AG04449 (cell line): ENCODE data around the gene CACNA1B.
"Not testable (repeated sequence)": the region's sequence is repeated elsewhere in the genome, so short reads cannot be mapped to it uniquely, and the experiment has no call there.

Source experiments
- CTCF ChIA-PET: fragments of 350-600 bp; formaldehyde crosslinking; extraction: SDS; loops from one replicate; lab custom pipeline; 2021; ENCODE audit warnings: antibody characterized with exemption; lab: Yijun Ruan, JAX
- POLR2A ChIA-PET: fragments of 400-600, 350-600 bp; formaldehyde crosslinking; extraction: SDS; loops from one replicate; lab custom pipeline; 2020; ENCODE audit warnings: antibody characterized with exemption, inconsistent platforms; lab: Yijun Ruan, JAX
- DNase-seq: peaks from one replicate; pipeline ENCODE4 v3.0.0-alpha.2; 2010; ENCODE audit warnings: low read depth, low spot score
- H3K4me3 ChIP-seq: 2 replicates; pipeline ENCODE4 v1.5.1; 2011; ENCODE audit warnings: low read depth, mild to moderate bottlenecking, control low read depth, low read length

Gene CACNA1B

DNA sequence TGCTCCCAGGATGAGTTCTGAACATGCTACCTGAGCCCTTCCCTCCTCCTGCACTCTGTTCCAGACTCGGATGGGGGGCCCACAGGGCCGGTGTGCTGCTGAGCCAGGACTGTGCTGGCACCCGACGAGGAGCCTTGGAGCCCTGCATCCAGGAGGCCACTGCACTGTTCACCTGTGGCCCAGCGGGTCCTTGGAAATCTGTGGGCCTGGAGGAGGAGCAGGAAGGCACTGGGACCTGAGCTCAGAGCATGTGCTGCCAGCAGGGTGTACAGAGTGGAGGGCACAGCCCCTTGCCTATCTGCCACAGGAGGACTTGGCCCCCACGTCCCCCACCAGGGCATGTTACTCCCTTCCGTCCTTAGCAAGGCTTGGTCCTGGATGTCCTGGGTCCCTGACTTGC lies 265.9 kb downstream of the CACNA1B start:
- DNase-seq, POLR2A ChIA-PET, H3K4me3 ChIP-seq, CTCF ChIA-PET: not testable (repeated sequence)

DNA sequence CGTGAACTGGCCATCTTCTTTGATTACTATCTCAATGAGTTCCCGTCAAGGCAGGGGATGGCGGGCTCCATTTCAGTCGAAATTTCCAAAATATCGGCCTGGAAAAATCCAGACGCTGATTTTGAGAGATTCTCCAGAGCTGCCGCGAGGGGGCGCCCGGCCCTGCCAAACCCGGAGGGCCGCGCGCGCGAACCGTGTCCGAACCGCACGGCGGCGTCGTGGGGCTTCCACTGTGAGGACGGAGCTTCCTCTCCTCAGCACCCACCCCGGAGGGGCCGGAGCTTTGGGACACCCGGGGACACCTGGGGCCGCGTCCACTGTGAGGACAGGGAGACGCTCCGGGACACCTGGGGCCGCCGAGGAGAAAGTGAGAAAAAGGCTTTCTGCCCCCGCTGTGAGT lies 270.0 kb downstream of the CACNA1B start:
- CTCF ChIA-PET, POLR2A ChIA-PET, H3K4me3 ChIP-seq, DNase-seq: not testable (repeated sequence)

DNA sequence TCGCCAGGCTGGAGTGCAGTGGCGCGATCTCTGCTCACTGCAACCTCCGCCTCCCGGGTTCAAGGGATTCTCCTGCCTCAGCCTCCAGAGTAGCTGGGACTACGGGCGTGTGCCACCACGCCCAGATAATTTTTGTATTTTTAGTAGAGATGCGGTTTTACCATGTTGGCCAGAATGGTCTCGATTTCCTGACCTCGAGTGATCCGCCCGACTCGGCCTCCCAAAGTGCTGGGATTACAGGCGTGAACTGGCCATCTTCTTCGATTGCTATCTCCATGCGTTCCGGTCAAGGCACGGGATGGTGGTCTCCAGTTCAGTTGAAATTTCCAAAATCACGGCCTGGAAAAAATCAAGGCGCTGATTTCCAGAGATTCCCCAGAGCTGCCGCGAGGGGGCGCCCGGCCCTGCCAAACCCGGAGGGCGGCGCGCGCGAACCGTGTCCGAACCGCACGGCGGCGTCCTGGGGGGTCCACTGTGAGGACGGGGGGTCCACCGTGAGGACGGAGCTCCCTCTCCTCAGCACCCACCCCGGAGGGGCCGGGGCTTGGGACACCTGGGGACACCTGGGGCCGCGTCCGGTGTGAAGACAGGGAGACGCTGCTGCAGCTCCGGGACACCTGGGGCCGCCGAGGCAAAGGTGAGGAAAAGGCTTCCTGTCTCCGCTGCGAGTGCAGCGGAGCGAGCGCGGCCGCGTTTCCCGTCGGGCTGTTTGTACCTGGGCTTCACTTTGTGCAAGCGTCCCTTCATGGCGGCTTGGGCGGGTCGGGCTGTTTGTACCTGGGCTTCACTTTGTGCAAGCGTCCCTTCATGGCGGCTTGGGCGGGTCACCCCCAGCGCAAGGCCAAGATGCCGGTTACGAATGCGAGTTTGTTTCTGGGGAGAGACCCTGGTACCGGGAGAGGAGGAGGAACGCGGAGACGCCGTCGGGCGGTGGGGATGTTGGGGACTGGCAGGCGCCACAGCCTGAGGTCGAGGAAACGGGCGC lies 272.4 kb downstream of the CACNA1B start:
- DNase-seq, POLR2A ChIA-PET, CTCF ChIA-PET: not testable (repeated sequence)
- peak overlapping the region; percentile 43 for H3K4me3 ChIP-seq

DNA sequence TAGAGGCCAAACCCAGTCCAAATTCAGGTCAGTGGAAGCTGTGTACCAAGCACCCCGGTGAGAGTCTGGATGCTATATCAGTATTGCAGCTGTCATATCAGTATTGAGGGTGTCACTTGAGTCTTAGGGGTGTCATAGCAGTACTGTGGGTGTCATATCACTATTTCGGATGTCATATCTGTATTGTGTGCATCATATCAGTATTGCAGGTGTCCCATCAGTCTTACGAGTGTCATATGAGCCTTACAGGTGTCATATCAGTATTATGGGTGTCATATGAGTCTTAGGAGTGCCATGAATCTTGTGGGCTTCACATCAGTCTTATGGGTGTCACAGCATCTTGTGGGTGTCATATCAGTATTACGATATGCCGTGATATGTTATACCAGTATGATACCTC lies 278.2 kb downstream of the CACNA1B start:
- CTCF ChIA-PET, DNase-seq, H3K4me3 ChIP-seq, POLR2A ChIA-PET: not testable (repeated sequence)

DNA sequence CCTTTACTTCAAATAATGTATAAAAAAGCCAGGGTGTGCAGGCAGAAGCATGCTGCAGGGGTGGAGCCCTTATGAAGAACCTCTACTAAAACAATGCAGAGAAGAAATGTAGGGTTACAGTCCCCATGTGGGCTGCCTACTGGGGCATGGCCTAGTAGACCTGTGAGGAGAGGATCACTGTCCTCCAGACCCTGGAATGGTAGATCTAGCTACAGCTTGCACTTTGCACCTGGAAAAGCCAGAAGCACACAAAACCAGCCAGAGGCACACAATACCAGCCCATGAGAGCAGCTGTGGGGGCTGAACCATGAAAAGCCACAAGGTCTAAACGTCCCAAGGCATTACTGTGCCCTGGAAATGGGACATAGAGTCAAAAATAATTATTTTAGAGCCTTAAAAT lies 289.2 kb downstream of the CACNA1B start:
- DNase-seq, H3K4me3 ChIP-seq, CTCF ChIA-PET, POLR2A ChIA-PET: not testable (repeated sequence)
